Right ventricle myocardium superior (tissue), 1 donor: Measurements from ENCODE around the gene AVPR1B. TPM values are rescaled to one million over a fixed set of nuclear protein-coding genes. Genes with fewer than 3 reads are reported as not detected.

ENCODE experiments used
- ATAC-seq: fragments of 200-7000 bp; cut with Tn5 transposase; one replicate; pipeline ENCODE4 v1.9.1; 2020; ENCODE audit warnings: mild to moderate bottlenecking; ENCODE audit not compliant: poor library complexity
- DNase-seq: peaks from one replicate; pipeline ENCODE4 v3.0.0-alpha.2; 2020
- intact Hi-C: fragments of 100-400 bp; cut with DNase I; formaldehyde crosslinking; loops from one replicate; pipeline ENCODE4 v1.11.2; 2022
- long read RNA-seq: library from polyadenylated mRNA; unstranded; transcript quantifications from one replicate; pipeline ENCODE4 v2.0.0, GENCODE V29; 2021
- total RNA-seq: library from RNA; stranded (reverse); fragmentation: NEBNext Ultra II Directional; extraction: Animal tissue kit (Norgen Biotek cat#: 25700); gene quantifications from one replicate; pipeline ENCODE4 v1.2.1, GENCODE V29; 2021
- donor health status: DM: no; HTN: yes; CAD: no; lungs with severe emphysema.

AVPR1B gene, protein sequence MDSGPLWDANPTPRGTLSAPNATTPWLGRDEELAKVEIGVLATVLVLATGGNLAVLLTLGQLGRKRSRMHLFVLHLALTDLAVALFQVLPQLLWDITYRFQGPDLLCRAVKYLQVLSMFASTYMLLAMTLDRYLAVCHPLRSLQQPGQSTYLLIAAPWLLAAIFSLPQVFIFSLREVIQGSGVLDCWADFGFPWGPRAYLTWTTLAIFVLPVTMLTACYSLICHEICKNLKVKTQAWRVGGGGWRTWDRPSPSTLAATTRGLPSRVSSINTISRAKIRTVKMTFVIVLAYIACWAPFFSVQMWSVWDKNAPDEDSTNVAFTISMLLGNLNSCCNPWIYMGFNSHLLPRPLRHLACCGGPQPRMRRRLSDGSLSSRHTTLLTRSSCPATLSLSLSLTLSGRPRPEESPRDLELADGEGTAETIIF
- total RNA-seq = not detected
- long read RNA-seq = 0 reads

DNA sequence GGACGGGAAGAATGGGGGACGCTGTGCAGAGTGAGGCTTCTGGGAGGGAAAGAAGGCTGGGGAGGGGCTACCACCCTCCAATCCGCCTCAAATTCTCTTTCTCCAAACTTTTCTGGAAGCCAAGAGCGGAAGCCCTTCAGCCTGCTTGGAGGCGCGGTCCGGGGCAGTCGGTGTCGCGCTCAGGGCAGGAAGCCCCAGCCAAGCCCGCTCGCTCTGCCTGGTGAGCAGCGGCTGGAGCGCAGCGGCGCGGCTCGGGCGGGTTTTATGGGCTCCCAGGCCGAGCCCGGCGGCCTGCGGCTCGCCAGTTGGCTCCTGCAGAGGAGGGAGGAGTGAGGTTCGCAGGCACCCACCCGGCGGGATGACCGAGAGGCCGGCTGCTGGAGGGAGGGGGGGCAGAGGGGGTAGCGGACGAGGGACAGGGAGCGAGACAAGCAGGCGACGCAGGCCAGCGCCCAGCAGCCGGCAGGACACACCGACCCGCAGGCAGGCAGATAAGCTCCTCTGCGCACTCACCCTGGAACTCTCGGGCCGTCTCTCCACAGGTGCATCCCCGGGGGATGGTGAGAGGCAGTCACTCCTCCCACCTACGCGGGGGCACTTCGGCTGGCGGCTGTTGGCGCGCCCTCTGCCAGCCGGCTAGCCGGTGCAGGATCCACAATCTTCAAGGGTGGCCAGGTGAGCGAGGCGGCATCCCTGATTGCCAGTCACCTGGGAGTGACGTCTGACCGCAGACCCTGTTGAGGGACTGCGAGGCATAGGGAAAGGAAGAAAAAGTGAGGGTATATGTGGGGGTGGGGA is at the start of gene AVPR1B:
AVPR1B (minus strand) TSS at position 238 of the 798 bp plus-strand sequence. CDS start 498 bp downstream, outside the sequence.
- intact Hi-C loops = no loop called here
- peak; percentile 71 for DNase-seq
- ATAC-seq = peak; percentile 92

DNA sequence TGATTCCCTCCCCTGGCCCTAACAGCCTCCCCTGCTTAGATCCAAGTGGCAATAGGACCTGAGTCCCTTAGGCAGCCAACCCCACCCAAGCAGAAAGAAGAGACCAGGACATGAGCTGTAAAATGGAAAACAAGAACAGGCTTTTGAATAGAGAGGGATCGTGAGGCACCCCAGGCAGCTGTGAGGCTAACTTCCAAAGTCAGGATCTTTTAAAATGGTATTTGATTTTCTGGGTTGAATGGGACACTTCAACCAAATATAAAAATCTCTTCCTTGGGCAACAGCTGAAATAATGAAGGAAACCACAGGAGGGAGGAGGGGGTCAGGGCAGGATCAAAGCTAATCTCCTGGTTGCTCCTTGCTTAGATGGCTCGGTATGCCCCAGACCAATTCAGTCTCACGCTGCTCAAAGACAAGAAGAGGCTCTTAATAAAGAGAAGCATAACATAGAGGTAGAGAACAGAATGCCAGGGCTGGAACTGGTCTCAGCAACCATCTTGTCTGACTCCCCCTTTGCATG is 28.6 kb upstream of the AVPR1B start:
- no peak for ATAC-seq
- intact Hi-C loops = no loop called here
- no peak for DNase-seq

DNA sequence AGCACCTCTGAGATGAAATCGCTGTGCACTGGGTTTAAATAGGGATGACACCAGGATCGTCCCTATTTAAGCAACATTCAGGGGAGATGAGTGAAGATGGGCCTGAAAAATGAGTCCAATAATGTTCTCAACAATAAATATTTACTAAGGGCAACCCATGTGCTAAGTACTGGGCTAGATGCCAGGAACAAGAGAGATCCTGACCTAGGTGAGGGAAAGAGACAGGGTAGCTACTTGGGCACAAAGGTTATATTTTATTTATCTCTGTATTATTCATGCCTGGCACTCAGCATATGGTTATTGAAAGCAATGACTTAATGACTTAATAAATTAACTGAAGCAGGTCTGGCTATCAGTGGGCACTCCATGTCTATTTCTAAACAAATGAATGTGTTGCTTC is 27.4 kb upstream of the AVPR1B start:
- DNase-seq (no peak), ATAC-seq (no peak)
- intact Hi-C loops = no loop called here

DNA sequence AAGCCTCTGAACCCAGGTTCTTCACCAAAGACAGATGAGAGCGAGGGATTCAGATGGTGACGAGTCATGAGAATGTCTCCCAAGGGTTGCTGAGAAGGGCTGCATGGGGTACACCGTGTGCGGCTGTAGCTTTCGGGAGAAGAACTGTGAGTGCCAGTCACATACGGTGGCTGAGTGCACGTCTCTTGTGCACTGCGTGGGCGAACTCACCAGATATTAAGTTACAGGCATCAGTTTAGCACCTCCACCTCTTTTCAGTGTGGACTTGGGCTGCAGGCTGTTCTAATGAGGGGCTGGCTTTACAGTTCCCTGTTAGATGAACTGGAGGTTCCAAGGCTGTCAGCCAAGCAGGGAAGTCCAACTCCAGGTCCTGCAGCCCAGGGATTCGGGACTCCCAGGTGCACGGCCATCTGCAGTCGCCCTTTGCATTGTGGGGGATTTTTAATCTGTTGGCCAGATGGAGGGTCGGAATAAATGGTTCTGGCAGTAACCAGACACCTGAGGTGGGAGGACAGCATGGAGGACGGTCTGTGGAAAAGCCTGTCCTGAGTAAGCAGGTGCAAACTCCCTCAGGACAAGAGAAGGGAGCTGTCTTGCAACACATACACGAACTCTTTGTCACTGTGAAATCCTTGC is 26.5 kb upstream of the AVPR1B start:
- ATAC-seq = no peak
- intact Hi-C loops = no loop called here
- no peak for DNase-seq

DNA sequence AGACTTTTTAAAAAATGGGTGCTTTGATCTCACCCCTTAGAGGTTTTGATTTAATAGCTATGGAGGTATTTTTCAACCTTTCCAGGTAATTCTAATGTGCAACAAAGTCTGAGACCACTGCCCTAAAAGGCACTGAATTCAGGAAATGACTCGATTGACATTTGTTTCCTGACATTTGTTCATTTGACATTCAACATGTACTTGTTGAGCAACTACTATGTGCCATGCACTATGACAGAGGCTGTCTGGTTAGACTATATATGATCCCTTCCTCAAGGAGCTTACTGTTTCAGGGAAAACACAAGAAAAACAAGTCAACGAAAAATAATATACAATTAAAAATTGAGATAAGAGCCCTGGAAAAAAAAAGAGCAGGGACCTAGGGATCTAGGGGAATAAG is 25.6 kb upstream of the AVPR1B start:
- intact Hi-C loops = no loop called here
- DNase-seq = no peak
- no peak for ATAC-seq

DNA sequence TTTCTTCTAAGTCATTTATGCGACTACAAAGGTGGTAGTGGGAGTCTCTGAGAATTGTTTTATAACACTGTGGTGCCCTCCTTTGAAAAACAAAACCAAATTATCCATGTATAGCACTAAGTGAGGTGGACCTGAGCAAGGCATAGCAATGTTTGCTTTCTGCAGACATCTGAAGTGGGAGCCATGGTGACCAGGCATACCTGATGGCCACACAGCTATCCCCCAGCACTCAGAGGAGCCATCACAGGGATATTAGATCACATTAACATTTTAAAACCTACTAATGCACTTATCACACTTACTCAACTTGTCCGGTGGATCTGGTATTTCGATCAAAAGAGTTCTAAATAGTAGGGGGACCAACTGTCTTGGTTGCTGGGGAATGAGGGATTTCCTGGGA is 24.8 kb upstream of the AVPR1B start:
- intact Hi-C loops = no loop called here
- ATAC-seq (no peak), DNase-seq (no peak)

DNA sequence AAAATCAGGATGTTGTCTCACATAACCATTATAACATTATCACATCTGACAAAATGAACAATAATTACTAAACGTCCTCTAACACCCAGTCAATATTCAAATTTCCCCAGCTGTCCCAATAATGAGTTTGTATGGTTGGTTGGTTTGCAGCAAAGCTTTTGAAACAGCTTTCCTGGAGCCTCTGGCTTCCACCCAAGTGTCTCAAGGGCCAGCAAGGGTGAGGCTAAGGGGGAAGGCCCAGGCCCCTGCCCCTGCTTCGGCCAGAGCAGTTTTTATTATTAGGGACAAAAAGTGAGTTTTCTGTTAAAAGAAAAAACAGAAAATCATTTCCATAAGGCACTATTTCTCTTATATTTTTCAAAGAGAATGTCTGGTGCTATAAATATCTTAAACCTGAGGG is 19.1 kb upstream of the AVPR1B start:
- DNase-seq (no peak), ATAC-seq (no peak)
- intact Hi-C loops = no loop called here

DNA sequence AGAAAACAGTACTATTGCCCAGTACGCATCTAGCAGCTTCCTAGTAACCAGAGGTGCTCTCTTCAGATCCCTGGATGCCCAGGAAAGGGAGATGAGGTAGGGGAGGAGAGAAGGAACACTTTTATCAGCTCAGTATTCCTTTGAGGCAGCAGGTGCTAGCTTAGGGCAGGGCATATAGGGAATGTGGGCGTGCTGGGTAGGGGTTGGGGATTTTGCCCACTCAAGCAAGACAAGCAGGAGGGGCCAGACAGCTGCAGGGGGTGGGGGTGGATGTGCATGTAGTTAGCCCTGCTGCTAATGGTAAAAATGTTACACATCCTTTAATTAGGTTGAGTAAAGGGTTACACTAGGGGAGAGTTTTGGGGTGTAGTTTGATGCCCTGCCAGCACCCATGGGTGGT is 18.1 kb upstream of the AVPR1B start:
- DNase-seq (no peak), ATAC-seq (no peak)
- intact Hi-C loops = no loop called here

DNA sequence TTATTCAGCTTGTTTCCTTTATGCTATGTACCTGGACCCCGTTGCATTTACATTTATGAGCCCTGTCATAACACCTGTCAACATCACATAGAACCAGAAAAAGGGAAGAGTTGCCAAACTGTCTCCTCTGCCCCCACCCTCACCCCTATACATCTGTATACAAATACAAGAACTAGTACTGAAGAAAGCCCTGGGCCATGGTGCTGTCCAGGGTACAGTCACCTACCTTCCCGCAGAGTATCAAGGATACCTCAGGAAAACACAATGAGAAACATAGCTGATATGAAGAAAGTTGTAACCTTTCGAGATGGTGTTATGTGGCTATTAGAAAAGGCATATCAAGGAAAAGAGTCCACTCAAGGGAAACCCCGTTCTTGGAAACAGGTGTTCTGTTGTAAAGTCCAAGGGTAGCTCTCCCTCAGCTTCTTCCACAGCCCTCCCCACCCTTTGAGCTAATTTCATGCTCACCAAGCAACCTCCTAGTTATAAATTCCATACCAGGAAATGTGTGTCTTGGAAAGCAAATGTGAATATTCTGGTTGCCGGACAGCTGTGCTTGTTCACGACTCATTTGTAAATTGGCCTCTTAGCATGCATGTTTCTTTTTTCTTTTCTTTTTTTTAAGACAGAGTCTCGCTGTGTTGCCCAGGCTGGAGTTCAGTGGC is 16.7 kb upstream of the AVPR1B start:
- ATAC-seq (no peak), DNase-seq (no peak)
- intact Hi-C loops = no loop called here

DNA sequence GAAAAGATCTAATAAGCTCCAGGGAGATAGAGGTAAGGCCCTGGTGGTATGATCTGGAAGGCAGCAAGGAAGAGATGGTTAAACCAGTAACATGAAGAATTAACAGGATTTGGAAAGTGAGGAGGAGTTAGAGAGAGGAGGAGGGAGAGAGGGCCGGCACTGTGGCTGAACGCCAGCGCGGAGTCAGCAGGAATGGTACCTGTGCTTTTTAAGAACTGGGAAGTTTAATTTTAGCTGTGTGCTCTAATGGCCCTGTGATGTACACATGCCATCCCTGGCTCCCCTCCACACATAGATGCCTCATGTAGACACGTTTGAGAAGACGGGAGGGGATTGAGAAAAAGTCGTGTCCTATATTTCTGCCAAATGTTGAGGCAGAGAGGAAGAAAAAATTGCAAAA is 13.8 kb upstream of the AVPR1B start:
- ATAC-seq = peak; percentile 75

DNA sequence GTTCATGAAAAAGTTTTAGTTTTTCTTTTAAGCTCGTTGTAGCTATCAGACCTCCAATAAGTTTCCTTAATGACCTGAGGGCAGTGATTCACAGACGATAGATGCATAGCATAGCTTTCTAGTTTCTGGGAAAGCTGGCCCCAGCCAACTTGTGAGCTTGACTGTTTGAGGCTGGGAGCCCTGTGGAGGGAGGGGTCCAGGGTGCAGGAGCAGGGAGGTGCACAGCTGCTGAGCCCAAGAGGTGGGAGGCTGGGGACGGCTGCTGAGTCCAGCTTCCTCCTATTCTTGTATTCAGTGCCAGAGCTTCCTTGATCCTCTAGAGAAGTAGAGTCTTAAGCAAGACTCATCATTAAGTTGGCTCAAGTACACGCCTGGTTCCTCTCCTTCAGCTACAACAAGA is 11.0 kb upstream of the AVPR1B start:
- ATAC-seq (no peak), DNase-seq (no peak)
- intact Hi-C loops = no loop called here

More for the DNA sequence above, 13.8 kb upstream of the AVPR1B start:
- DNase-seq = no peak
- intact Hi-C loops = no loop called here

DNA sequence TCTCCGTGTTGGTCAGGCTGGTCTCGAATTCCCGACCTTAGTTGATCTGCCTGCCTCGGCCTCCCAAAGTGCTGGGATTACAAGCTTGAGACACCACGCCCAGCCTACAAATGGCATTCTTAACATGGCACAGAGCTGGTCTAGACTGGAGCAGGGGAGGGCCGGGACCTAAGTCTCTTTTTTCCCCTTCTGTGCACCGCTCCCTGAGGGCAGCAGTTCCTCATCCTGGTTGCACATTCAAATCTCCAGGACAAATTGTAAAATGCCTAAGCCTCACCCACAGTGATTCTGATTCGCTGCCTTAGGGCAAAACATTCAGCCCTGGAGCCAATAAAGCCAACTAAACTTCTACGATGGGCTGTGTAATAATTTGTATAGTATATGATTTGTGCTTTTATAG is 10.1 kb upstream of the AVPR1B start:
- ATAC-seq (no peak), DNase-seq (no peak)
- intact Hi-C loops = no loop called here

DNA sequence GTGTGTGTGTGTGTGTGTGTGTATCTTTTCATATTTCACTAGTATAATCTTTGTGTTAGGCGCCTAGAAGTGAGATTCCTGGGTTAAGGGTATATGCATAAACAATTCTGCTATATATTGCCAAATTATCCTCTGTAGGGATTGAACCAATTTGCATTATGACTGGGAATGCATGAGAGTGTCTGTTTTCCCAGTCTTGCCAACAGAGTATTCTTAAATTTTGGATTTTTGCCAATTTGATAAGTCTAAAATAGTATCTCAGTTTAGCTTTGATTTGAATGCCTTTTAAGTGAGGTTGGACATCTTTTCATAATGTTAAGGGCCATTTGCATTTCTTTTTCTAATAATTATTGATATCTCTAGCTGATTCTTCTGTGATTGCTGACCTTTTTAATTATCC is 8.2 kb upstream of the AVPR1B start:
- ATAC-seq (peak; percentile 62), DNase-seq (no peak)
- intact Hi-C loops = no loop called here

DNA sequence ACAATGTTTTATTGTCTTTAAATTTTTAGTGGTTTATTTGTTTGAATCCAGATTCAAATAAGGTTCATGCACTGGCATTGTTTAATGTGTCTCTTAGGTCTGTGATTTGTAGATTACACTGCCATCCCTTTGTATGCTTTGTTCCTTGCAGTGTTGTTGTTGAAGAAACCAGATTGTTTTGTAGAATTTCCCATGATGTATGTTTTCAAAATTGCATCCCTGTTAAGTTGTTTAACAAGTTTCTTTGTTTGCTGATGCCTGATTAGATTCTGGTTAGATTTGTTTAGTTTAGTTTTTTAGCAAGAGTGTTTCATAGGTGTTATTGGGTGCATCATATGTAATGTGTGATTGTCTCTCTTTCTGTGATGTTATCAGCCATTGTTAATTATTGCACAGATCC is 5.5 kb upstream of the AVPR1B start:
- ATAC-seq (no peak), DNase-seq (no peak)
- intact Hi-C loops = no loop called here

DNA sequence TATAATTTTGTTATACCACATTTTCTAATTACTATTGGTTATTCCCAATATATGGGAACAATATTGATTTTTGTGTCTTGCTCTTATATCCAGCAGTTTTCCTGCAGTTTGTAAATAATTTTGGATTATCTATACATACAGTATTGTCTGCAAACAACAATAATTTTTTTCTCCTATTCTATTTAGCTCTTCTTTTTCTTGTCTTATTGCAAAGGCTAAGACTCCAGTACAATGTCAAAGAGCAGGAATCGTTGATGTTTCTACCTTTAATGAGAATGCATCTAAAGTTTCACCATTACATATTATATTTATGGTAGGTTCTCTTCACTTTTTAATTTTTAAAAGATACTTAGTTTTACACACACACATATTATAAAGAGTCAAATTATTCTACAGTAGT is 4.1 kb upstream of the AVPR1B start:
- intact Hi-C loops = no loop called here
- ATAC-seq = no peak
- DNase-seq = no peak

DNA sequence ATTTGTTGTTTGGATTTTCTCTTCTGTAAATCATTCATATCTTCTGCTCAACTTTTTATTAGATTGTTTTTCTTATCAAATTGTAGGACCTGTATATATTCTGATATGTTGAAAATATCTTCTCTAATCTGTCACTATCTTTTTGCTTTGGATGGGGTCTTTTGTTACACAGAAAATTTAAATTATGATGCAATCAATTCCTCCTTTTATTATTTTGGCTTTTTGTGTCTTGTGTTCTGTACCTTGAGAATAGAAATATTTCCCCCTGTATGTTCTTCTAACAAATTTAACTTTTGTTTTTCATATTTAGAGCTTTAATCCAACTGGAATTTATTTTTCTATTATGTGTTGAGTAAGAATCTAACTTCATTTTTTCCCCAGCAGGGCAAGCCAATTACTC is 3.2 kb upstream of the AVPR1B start:
- ATAC-seq = no peak
- intact Hi-C loops = no loop called here
- DNase-seq = no peak

DNA sequence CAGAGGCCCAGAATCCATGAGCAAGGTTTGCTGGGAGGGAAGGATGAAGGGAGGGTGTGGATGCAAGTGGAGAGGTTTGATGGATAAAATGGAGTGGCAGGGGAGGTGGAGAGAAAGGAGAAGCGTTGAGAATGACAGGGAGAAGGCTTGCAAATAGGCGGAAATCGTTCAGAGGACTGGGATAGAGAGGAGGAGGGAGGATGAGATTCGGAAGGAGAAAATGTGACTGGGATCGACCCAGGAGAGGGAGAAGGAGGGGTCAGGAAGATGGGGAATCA is 376 bp downstream of the AVPR1B start:
- ATAC-seq (no peak), DNase-seq (no peak)
- intact Hi-C loops = no loop called here

DNA sequence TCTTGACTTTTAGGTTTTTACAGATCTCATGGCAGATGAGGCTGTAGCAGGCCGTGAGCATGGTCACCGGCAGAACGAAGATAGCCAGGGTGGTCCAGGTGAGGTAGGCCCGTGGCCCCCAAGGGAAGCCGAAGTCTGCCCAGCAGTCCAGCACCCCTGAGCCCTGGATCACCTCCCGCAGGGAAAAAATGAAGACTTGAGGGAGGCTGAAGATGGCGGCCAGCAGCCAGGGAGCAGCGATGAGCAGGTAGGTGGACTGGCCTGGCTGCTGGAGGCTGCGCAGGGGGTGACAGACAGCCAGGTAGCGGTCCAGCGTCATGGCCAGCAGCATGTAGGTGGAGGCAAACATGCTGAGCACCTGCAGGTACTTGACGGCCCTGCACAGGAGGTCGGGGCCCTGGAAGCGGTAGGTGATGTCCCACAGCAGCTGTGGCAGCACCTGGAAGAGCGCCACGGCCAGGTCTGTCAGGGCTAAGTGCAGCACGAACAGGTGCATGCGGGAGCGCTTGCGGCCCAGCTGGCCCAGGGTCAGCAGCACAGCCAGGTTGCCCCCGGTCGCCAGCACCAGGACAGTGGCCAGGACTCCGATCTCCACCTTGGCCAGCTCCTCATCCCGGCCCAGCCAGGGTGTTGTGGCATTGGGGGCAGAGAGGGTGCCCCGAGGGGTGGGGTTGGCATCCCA is 856 bp downstream of the AVPR1B start:
- ATAC-seq = no peak
- intact Hi-C loops = no loop called here
- DNase-seq = no peak

DNA sequence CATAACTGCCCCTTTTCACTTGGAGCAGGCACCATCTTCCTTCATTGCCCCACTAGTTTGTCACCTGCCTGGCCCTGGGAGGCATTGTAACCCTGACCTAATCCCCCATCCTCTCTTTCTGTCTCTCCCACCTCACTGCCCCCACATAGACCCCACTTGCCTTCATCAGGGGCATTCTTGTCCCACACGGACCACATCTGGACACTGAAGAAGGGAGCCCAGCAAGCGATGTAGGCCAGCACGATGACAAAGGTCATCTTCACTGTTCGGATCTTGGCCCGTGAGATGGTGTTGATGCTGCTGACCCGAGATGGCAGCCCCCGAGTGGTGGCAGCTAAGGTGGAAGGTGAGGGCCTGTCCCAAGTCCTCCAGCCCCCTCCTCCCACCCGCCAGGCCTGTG is 1.4 kb downstream of the AVPR1B start:
- DNase-seq (no peak), ATAC-seq (no peak)

More for the DNA sequence above, 1.4 kb downstream of the AVPR1B start:
- intact Hi-C loops = no loop called here
